Astrocyte of the hippocampus (primary cell): Measurements from ENCODE around the gene SPC24.

Source experiments
- DNase-seq: peaks from one replicate; pipeline ENCODE4 v3.0.0; 2011; ENCODE audit warnings: low read depth, low spot score

SPC24 gene

GRCh38 chr19:11155373-11156120, at the start of gene SPC24:
Gene SPC24 (minus strand): TSS chr19:11155782. CDS start chr19:11155776, 6 bp downstream.
- peak; percentile 99 for DNase-seq

GRCh38 chr19:11204943-11205349, 49.4 kb upstream of the SPC24 start:
- DNase-seq, result peak; percentile 34

- DNase-seq, result no peak
Measured at GRCh38 chr19:11204076-11204602, 48.6 kb upstream of the SPC24 start.

GRCh38 chr19:11203194-11204075, 47.9 kb upstream of the SPC24 start:
- peak; percentile 85 for DNase-seq

- DNase-seq, result no peak
Measured at GRCh38 chr19:11202488-11203193, 47.1 kb upstream of the SPC24 start.

GRCh38 chr19:11201791-11202190, 46.2 kb upstream of the SPC24 start:
- DNase-seq, result no peak

GRCh38 chr19:11200931-11201330, 45.3 kb upstream of the SPC24 start:
- DNase-seq, result no peak

GRCh38 chr19:11200015-11200574, 44.5 kb upstream of the SPC24 start:
- no peak for DNase-seq

- DNase-seq, result no peak
Measured at GRCh38 chr19:11199517-11199916, 43.9 kb upstream of the SPC24 start.

- DNase-seq, result no peak
Measured at GRCh38 chr19:11198769-11199424, 43.3 kb upstream of the SPC24 start.

GRCh38 chr19:11198175-11198534, 42.6 kb upstream of the SPC24 start:
- DNase-seq, result no peak

- DNase-seq, result peak; percentile 93
Measured at GRCh38 chr19:11197291-11198174, 42.0 kb upstream of the SPC24 start, which contains the start of gene KANK2. Gene KANK2 (minus strand): TSS chr19:11197545. CDS start chr19:11194511, 3,034 bp downstream.

- DNase-seq, result peak; percentile 63
Measured at GRCh38 chr19:11196406-11197287, 41.1 kb upstream of the SPC24 start.

GRCh38 chr19:11195681-11196080, 40.1 kb upstream of the SPC24 start:
- no peak for DNase-seq

GRCh38 chr19:11194656-11195558, 39.3 kb upstream of the SPC24 start:
- DNase-seq, result no peak

- DNase-seq, result no peak
Measured at GRCh38 chr19:11194173-11194572, 38.6 kb upstream of the SPC24 start.

GRCh38 chr19:11192957-11193939, 37.7 kb upstream of the SPC24 start:
- DNase-seq, result no peak
